GM23338 (cell line): Measurements from ENCODE around the gene AGBL2. TPM values are rescaled to one million over a fixed set of nuclear protein-coding genes. Genes with fewer than 3 reads are reported as not detected.

Source experiments
- ATAC-seq: fragments of 200-7000 bp; cut with Tn5 transposase; 3 replicates; pipeline ENCODE4 v1.9.1; 2020
- DNase-seq: peaks from one replicate; pipeline ENCODE4 v3.0.0-alpha.2; 2015; ENCODE audit warnings: low spot score
- H2AFZ ChIP-seq: fragments of 200-600 bp; sonication (generic); 2 replicates; pipeline ENCODE4 v1.8.0; 2016; ENCODE audit warnings: antibody characterized with exemption, mild to moderate bottlenecking, moderate library complexity
- H3F3A ChIP-seq: fragments of 200-600 bp; sonication (generic); replicated peaks from 2 replicates; pipeline ENCODE4 v1.8.0; 2017; ENCODE audit warnings: antibody characterized with exemption, mixed run types, low read depth
- H3K27ac ChIP-seq: fragments of 200-600 bp; sonication (generic); 2 replicates; pipeline ENCODE4 v1.6.1; 2016; ENCODE audit warnings: low read depth
- H3K27me3 ChIP-seq: fragments of 200-600 bp; sonication (generic); 2 replicates; pipeline ENCODE4 v1.8.0; 2016; ENCODE audit warnings: mild to moderate bottlenecking, mixed run types, moderate library complexity; ENCODE audit not compliant: insufficient read depth
- H3K36me3 ChIP-seq: fragments of 200-600 bp; sonication (generic); 2 replicates; pipeline ENCODE4 v1.8.0; 2016; ENCODE audit warnings: mild to moderate bottlenecking; ENCODE audit not compliant: insufficient read depth
- H3K4me1 ChIP-seq: fragments of 200-600 bp; sonication (generic); 2 replicates; pipeline ENCODE4 v1.8.0; 2016; ENCODE audit warnings: mild to moderate bottlenecking, moderate library complexity; ENCODE audit not compliant: insufficient read depth
- H3K4me2 ChIP-seq: fragments of 200-600 bp; sonication (generic); 2 replicates; pipeline ENCODE4 v1.7.1; 2017; ENCODE audit warnings: mixed run types
- H3K4me3 ChIP-seq: fragments of 200-600 bp; sonication (generic); 2 replicates; pipeline ENCODE4 v1.6.1; 2016; ENCODE audit warnings: mixed run types
- H3K79me2 ChIP-seq: fragments of 200-600 bp; sonication (generic); replicated peaks from 2 replicates; pipeline ENCODE4 v1.8.0; 2017; ENCODE audit warnings: mild to moderate bottlenecking; ENCODE audit not compliant: insufficient read depth
- H3K9me2 ChIP-seq: fragments of 200-600 bp; sonication (generic); 2 replicates; pipeline ENCODE4 v1.8.0; 2017; ENCODE audit not compliant: insufficient read depth
- H4K20me1 ChIP-seq: fragments of 200-600 bp; sonication (generic); replicated peaks from 2 replicates; pipeline ENCODE4 v1.8.0; 2017; ENCODE audit warnings: mild to moderate bottlenecking; ENCODE audit not compliant: insufficient read depth
- H3K27ac Mint-ChIP-seq: 2 replicates; pipeline ENCODE4 v1.8.0; 2020; ENCODE audit warnings: inconsistent platforms, mild to moderate bottlenecking, moderate library complexity, mixed read lengths
- H3K27me3 Mint-ChIP-seq: 3 replicates; pipeline ENCODE4 v1.8.0; 2022; ENCODE audit warnings: low read depth, mild to moderate bottlenecking, moderate library complexity, mixed read lengths, inconsistent platforms; ENCODE audit not compliant: insufficient read depth, poor library complexity
- H3K36me3 Mint-ChIP-seq: 3 replicates; pipeline ENCODE4 v1.8.0; 2021; ENCODE audit warnings: low read depth, mild to moderate bottlenecking, inconsistent platforms, moderate library complexity, mixed read lengths
- H3K4me1 Mint-ChIP-seq: 3 replicates; pipeline ENCODE4 v1.8.0; 2020; ENCODE audit warnings: mild to moderate bottlenecking, inconsistent platforms, mixed read lengths
- H3K4me3 Mint-ChIP-seq: 3 replicates; pipeline ENCODE4 v1.8.0; 2021; ENCODE audit warnings: moderate library complexity, mild to moderate bottlenecking, inconsistent platforms, mixed read lengths
- H3K9me3 Mint-ChIP-seq: 3 replicates; pipeline ENCODE4 v1.8.0; 2020; ENCODE audit warnings: moderate library complexity, mild to moderate bottlenecking, inconsistent platforms, mixed read lengths
- CREB1 ChIP-seq: fragments of 250-450 bp; sonication (Bioruptor Pico); IDR thresholded peaks from 2 replicates; pipeline ENCODE4 v1.5.0; 2020; ENCODE audit warnings: low read depth, mild to moderate bottlenecking, moderate library complexity
- EZH2 ChIP-seq: fragments of 200-600 bp; sonication (generic); IDR thresholded peaks from one replicate; pipeline ENCODE4 v1.8.0; 2017; ENCODE audit warnings: antibody characterized with exemption, mild to moderate bottlenecking, low read depth; ENCODE audit not compliant: unreplicated experiment
- JUNB ChIP-seq: IDR thresholded peaks from one replicate; pipeline ENCODE4 v1.6.1; 2016; ENCODE audit warnings: antibody characterized with exemption; ENCODE audit not compliant: unreplicated experiment
- NANOG ChIP-seq: IDR thresholded peaks from 2 replicates; pipeline ENCODE4 v1.6.1; 2016; ENCODE audit warnings: antibody characterized with exemption, borderline replicate concordance
- POLR2AphosphoS5 ChIP-seq: IDR thresholded peaks from 2 replicates; pipeline ENCODE4 v1.6.1; 2016; ENCODE audit warnings: antibody characterized with exemption, low read depth
- STAT1 ChIP-seq: IDR thresholded peaks from one replicate; pipeline ENCODE4 v1.6.1; 2016; ENCODE audit warnings: antibody characterized with exemption; ENCODE audit not compliant: unreplicated experiment
- ZNF114 ChIP-seq: fragments of 250-450 bp; sonication (Bioruptor Pico); IDR thresholded peaks from 2 replicates; pipeline ENCODE4 v1.5.0; 2020; ENCODE audit warnings: mild to moderate bottlenecking, moderate library complexity
- ZNF331 ChIP-seq: fragments of 250-450 bp; sonication (Bioruptor Pico); IDR thresholded peaks from 2 replicates; pipeline ENCODE4 v1.5.0; 2020; ENCODE audit warnings: low read depth, mild to moderate bottlenecking, moderate library complexity
- polyA plus RNA-seq: library from polyadenylated mRNA; unstranded; fragments of >200 nt; fragmentation: Nextera tagmentation; extraction: Ambion mirVana; gene quantifications from 2 replicates; pipeline ENCODE4 v1.2.1, GENCODE V29; 2016
- total RNA-seq: library from RNA; depleted of rRNA; stranded (reverse); fragments of >200 nt; shearing (Covaris generic); gene quantifications from 2 replicates; pipeline ENCODE4 v1.2.3, GENCODE V29; 2014
- TF ChIP-seq, protein P1 (sequence below): IDR thresholded peaks from one replicate; pipeline ENCODE4 v1.6.1; 2018; ENCODE audit warnings: antibody characterized with exemption; ENCODE audit not compliant: unreplicated experiment
- TF ChIP-seq, protein P2 (sequence below): fragments of 250-450 bp; sonication (Bioruptor Pico); IDR thresholded peaks from 2 replicates; pipeline ENCODE4 v1.5.0; 2020; ENCODE audit warnings: mild to moderate bottlenecking, moderate library complexity
- TF ChIP-seq, protein P3 (sequence below): IDR thresholded peaks from 2 replicates; pipeline ENCODE4 v1.6.1; 2016; ENCODE audit warnings: antibody characterized with exemption

Gene AGBL2
- total and polyA plus RNA-seq, 2 experiments from 2014 or later, result 5.1 to 5.6 TPM

DNA sequence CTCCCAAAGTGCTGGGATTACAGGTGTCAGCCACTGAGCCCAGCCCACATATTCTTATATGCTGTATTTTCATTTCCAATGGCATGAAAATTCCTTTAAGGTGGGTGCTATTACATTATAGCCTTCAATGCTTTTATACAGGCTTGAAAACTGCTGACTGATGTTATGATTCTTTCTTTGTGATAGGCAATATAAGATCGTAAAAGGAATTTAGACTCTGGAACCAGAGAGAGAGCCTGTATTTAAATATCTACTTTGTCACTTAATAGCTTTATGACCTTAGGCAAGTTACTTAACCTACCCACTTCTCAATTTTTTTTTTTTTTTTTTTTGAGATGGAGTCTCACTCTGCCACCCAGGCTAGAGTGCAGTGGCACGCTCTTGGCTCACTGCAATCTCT lies 26.2 kb downstream of the AGBL2 start:
- no peaks in the 10 kb centered on the region for H3K4me1 Mint-ChIP-seq
- no peak overlapping the region for H3K4me3 Mint-ChIP-seq
- no peaks in the 10 kb centered on the region; the same call in 1 of the 2 replicates for H4K20me1 ChIP-seq
- no peak overlapping the region for H2AFZ ChIP-seq
- no peaks in the 10 kb centered on the region for H3K36me3 ChIP-seq
- DNase-seq, result no peak
- H3K36me3 Mint-ChIP-seq, result no peaks in the 10 kb centered on the region
- peaks cover 4% of the 10 kb centered on the region for H3K27me3 Mint-ChIP-seq
- no peaks in the 10 kb centered on the region for H3F3A ChIP-seq
- H3K4me1 ChIP-seq, result no peaks in the 10 kb centered on the region
- no peak overlapping the region for H3K27ac ChIP-seq
- no peak for ATAC-seq
- H3K27me3 ChIP-seq, result no peaks in the 10 kb centered on the region
- TF ChIP-seq ZNF114 (CRISPR knock-in tag), result no peak
- TF ChIP-seq NANOG, result no peak
- H3K9me3 Mint-ChIP-seq, result no peaks in the 10 kb centered on the region
- H3K9me2 ChIP-seq, result no peaks in the 10 kb centered on the region
- H3K4me3 ChIP-seq, result no peak overlapping the region
- H3K27ac Mint-ChIP-seq, result no peak overlapping the region
- H3K79me2 ChIP-seq, result no peaks in the 10 kb centered on the region
- no peak overlapping the region for H3K4me2 ChIP-seq

DNA sequence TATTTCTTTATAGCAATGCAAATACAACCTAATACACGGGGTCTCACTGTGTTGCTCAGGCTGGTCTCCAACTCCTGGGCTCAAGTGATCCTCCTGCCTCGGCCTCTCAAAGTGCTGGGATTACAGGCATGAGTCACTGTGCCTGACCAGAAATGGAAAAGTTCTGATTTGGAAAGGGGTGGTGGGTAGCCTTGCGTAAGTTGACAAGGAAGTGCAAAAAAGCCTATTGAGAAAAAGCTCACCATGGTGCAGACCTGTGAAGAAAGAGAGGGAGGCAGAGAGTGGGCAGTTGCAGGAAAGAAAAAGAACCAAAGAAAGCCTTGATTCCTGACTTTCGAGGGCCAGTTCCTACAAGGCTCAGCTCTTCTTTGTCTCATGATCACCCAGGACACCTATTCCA lies 27.1 kb downstream of the AGBL2 start:
- no peak overlapping the region for H3K27ac ChIP-seq
- H3K4me2 ChIP-seq, result no peak overlapping the region
- no peak overlapping the region for H3K4me3 Mint-ChIP-seq
- H3K79me2 ChIP-seq, result no peaks in the 10 kb centered on the region
- no peak overlapping the region for H2AFZ ChIP-seq
- H3K9me2 ChIP-seq, result no peaks in the 10 kb centered on the region
- no peaks in the 10 kb centered on the region for H3K36me3 Mint-ChIP-seq
- H3K4me3 ChIP-seq, result no peak overlapping the region
- no peaks in the 10 kb centered on the region for H3F3A ChIP-seq
- H3K27me3 Mint-ChIP-seq, result peaks cover 5% of the 10 kb centered on the region
- no peaks in the 10 kb centered on the region; the same call in 1 of the 2 replicates for H4K20me1 ChIP-seq
- no peaks in the 10 kb centered on the region for H3K27me3 ChIP-seq
- ATAC-seq, result no peak
- H3K9me3 Mint-ChIP-seq, result no peaks in the 10 kb centered on the region
- no peaks in the 10 kb centered on the region for H3K4me1 Mint-ChIP-seq
- no peaks in the 10 kb centered on the region for H3K4me1 ChIP-seq
- H3K27ac Mint-ChIP-seq, result no peak overlapping the region
- no peaks in the 10 kb centered on the region for H3K36me3 ChIP-seq
- DNase-seq, result no peak
- TF ChIP-seq CREB1 (CRISPR knock-in tag) (no peak), ZNF114 (CRISPR knock-in tag) (no peak), EZH2 (no peak), ZNF331 (CRISPR knock-in tag) (no peak), STAT1 (no peak), POLR2AphosphoS5 (no peak), JUNB (no peak)
- TF ChIP-seq, protein P1, sequence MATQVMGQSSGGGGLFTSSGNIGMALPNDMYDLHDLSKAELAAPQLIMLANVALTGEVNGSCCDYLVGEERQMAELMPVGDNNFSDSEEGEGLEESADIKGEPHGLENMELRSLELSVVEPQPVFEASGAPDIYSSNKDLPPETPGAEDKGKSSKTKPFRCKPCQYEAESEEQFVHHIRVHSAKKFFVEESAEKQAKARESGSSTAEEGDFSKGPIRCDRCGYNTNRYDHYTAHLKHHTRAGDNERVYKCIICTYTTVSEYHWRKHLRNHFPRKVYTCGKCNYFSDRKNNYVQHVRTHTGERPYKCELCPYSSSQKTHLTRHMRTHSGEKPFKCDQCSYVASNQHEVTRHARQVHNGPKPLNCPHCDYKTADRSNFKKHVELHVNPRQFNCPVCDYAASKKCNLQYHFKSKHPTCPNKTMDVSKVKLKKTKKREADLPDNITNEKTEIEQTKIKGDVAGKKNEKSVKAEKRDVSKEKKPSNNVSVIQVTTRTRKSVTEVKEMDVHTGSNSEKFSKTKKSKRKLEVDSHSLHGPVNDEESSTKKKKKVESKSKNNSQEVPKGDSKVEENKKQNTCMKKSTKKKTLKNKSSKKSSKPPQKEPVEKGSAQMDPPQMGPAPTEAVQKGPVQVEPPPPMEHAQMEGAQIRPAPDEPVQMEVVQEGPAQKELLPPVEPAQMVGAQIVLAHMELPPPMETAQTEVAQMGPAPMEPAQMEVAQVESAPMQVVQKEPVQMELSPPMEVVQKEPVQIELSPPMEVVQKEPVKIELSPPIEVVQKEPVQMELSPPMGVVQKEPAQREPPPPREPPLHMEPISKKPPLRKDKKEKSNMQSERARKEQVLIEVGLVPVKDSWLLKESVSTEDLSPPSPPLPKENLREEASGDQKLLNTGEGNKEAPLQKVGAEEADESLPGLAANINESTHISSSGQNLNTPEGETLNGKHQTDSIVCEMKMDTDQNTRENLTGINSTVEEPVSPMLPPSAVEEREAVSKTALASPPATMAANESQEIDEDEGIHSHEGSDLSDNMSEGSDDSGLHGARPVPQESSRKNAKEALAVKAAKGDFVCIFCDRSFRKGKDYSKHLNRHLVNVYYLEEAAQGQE, result no peak
- TF ChIP-seq, protein P2, sequence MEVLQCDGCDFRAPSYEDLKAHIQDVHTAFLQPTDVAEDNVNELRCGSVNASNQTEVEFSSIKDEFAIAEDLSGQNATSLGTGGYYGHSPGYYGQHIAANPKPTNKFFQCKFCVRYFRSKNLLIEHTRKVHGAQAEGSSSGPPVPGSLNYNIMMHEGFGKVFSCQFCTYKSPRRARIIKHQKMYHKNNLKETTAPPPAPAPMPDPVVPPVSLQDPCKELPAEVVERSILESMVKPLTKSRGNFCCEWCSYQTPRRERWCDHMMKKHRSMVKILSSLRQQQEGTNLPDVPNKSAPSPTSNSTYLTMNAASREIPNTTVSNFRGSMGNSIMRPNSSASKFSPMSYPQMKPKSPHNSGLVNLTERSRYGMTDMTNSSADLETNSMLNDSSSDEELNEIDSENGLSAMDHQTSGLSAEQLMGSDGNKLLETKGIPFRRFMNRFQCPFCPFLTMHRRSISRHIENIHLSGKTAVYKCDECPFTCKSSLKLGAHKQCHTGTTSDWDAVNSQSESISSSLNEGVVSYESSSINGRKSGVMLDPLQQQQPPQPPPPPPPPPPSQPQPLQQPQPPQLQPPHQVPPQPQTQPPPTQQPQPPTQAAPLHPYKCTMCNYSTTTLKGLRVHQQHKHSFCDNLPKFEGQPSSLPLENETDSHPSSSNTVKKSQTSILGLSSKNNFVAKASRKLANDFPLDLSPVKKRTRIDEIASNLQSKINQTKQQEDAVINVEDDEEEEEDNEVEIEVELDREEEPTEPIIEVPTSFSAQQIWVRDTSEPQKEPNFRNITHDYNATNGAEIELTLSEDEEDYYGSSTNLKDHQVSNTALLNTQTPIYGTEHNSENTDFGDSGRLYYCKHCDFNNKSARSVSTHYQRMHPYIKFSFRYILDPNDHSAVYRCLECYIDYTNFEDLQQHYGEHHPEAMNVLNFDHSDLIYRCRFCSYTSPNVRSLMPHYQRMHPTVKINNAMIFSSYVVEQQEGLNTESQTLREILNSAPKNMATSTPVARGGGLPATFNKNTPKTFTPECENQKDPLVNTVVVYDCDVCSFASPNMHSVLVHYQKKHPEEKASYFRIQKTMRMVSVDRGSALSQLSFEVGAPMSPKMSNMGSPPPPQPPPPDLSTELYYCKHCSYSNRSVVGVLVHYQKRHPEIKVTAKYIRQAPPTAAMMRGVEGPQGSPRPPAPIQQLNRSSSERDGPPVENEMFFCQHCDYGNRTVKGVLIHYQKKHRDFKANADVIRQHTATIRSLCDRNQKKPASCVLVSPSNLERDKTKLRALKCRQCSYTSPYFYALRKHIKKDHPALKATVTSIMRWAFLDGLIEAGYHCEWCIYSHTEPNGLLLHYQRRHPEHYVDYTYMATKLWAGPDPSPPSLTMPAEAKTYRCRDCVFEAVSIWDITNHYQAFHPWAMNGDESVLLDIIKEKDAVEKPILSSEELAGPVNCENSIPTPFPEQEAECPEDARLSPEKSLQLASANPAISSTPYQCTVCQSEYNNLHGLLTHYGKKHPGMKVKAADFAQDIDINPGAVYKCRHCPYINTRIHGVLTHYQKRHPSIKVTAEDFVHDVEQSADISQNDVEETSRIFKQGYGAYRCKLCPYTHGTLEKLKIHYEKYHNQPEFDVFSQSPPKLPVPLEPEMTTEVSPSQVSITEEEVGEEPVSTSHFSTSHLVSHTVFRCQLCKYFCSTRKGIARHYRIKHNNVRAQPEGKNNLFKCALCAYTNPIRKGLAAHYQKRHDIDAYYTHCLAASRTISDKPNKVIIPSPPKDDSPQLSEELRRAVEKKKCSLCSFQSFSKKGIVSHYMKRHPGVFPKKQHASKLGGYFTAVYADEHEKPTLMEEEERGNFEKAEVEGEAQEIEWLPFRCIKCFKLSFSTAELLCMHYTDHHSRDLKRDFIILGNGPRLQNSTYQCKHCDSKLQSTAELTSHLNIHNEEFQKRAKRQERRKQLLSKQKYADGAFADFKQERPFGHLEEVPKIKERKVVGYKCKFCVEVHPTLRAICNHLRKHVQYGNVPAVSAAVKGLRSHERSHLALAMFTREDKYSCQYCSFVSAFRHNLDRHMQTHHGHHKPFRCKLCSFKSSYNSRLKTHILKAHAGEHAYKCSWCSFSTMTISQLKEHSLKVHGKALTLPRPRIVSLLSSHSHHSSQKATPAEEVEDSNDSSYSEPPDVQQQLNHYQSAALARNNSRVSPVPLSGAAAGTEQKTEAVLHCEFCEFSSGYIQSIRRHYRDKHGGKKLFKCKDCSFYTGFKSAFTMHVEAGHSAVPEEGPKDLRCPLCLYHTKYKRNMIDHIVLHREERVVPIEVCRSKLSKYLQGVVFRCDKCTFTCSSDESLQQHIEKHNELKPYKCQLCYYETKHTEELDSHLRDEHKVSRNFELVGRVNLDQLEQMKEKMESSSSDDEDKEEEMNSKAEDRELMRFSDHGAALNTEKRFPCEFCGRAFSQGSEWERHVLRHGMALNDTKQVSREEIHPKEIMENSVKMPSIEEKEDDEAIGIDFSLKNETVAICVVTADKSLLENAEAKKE (CRISPR knock-in tag), result no peak
- TF ChIP-seq, protein P3, sequence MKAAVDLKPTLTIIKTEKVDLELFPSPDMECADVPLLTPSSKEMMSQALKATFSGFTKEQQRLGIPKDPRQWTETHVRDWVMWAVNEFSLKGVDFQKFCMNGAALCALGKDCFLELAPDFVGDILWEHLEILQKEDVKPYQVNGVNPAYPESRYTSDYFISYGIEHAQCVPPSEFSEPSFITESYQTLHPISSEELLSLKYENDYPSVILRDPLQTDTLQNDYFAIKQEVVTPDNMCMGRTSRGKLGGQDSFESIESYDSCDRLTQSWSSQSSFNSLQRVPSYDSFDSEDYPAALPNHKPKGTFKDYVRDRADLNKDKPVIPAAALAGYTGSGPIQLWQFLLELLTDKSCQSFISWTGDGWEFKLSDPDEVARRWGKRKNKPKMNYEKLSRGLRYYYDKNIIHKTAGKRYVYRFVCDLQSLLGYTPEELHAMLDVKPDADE, result no peak
